Fibroblast of lung (primary cell): ENCODE results near the gene PSMC2. TPM values are rescaled to one million over a fixed set of nuclear protein-coding genes. Genes with fewer than 3 reads are reported as not detected.

Experiments used
- DNase-seq, 2 donors: peaks; one replicate each; pipeline versions ENCODE4 v3.0.0 to v3.0.0-alpha.2; 2010; ENCODE audit warnings: low read depth in 2 of 2
- H2AFZ ChIP-seq: 2 replicates; pipeline ENCODE4 v1.5.1; 2012; ENCODE audit warnings: low read length, control low read depth, inconsistent platforms
- H3K27ac ChIP-seq: 2 replicates; pipeline ENCODE4 v1.5.1; 2011; ENCODE audit warnings: low read length, control low read depth; ENCODE audit not compliant: insufficient read depth
- H3K27me3 ChIP-seq: 2 replicates; pipeline ENCODE4 v1.5.1; 2011; ENCODE audit warnings: mild to moderate bottlenecking, low read length; ENCODE audit not compliant: control insufficient read depth, insufficient read depth
- H3K36me3 ChIP-seq: 2 replicates; pipeline ENCODE4 v1.5.1; 2011; ENCODE audit warnings: low read length; ENCODE audit not compliant: control insufficient read depth, insufficient read depth
- H3K4me1 ChIP-seq: 2 replicates; pipeline ENCODE4 v1.5.1; 2011; ENCODE audit warnings: low read length; ENCODE audit not compliant: control insufficient read depth, insufficient read depth; ENCODE audit errors: extremely low read depth
- H3K4me2 ChIP-seq: 2 replicates; pipeline ENCODE4 v1.5.1; 2011; ENCODE audit warnings: low read length, control low read depth; ENCODE audit not compliant: insufficient read depth; ENCODE audit errors: extremely low read depth
- H3K4me3 ChIP-seq, 4 experiments: fragments of 200-600 bp in 1 of 4; sonication (generic) in 1 of 4; replicated peaks in 1 of 4; 2 replicates each; pipeline ENCODE4 v1.5.1; 2011 to 2016; ENCODE audit warnings: low read length in 4 of 4, low read depth in 3 of 4, mild to moderate bottlenecking in 3 of 4, control low read depth in 2 of 4, inconsistent platforms in 1 of 4, mixed read lengths in 1 of 4; ENCODE audit not compliant: insufficient read depth in 1 of 4; ENCODE audit errors: control extremely low read depth in 1 of 4
- H3K79me2 ChIP-seq: 2 replicates; pipeline ENCODE4 v1.5.1; 2012; ENCODE audit warnings: mild to moderate bottlenecking, low read length, inconsistent platforms; ENCODE audit not compliant: control insufficient read depth, insufficient read depth
- H3K9ac ChIP-seq: 2 replicates; pipeline ENCODE4 v1.5.1; 2011; ENCODE audit warnings: mild to moderate bottlenecking, low read length, control low read depth; ENCODE audit not compliant: insufficient read depth
- H3K9me3 ChIP-seq: 2 replicates; pipeline ENCODE4 v1.5.1; 2012; ENCODE audit warnings: low read depth, low read length; ENCODE audit not compliant: control insufficient read depth, insufficient read depth
- H4K20me1 ChIP-seq: 2 replicates; pipeline ENCODE4 v1.5.1; 2011; ENCODE audit warnings: low read length; ENCODE audit not compliant: control insufficient read depth, insufficient read depth; ENCODE audit errors: extremely low read depth
- CTCF ChIP-seq, 2 donors: IDR thresholded peaks in 1 of 2; conservative IDR thresholded peaks in 1 of 2; 1 replicate in 1 of 2; 2 replicates in 1 of 2; pipeline ENCODE4 v1.5.1; 2011 to 2012; ENCODE audit warnings: low read length in 2 of 2, control low read depth in 1 of 2, inconsistent platforms in 1 of 2, low read depth in 1 of 2, mild to moderate bottlenecking in 1 of 2
- EZH2 ChIP-seq: IDR thresholded peaks from 2 replicates; pipeline ENCODE4 v1.5.1; 2012; ENCODE audit warnings: low read length, control low read depth, mild to moderate bottlenecking; ENCODE audit errors: missing control alignments
- polyA plus RNA-seq, 2 donors: library from polyadenylated mRNA; depleted of rRNA in 1 of 2; stranded (reverse) in 1 of 2; unstranded in 1 of 2; fragments of >200 nt; gene quantifications; 2 replicates each; pipeline ENCODE4 v1.2.1, GENCODE V29; 2011 to 2012; ENCODE audit warnings: missing spikeins in 1 of 2
- total RNA-seq: library from RNA; depleted of rRNA; stranded (reverse); fragments of >200 nt; gene quantifications from 2 replicates; pipeline ENCODE4 v1.2.1, GENCODE V29; 2014

The PSMC2 gene
- total and polyA plus RNA-seq, 2 donors (not counting 1 experiment from before 2014, with no cell fraction given) = 144 to 305 TPM

- Histone ChIP-seq H3K4me3 (no peak overlapping the region), H3K4me2 (peak overlapping the region; percentile 90), H3K4me1 (peaks cover 6% of the 10 kb centered on the region), H3K9me3 (no peaks in the 10 kb centered on the region), H3K9ac (no peak overlapping the region), H4K20me1 (no peaks in the 10 kb centered on the region), H3K79me2 (peaks cover 67% of the 10 kb centered on the region), H3K27me3 (no peaks in the 10 kb centered on the region), H2AFZ (peak overlapping the region; percentile 97), H3K36me3 (peaks cover 3% of the 10 kb centered on the region), H3K27ac (no peak overlapping the region)
- DNase-seq = no peak
- no peak for TF ChIP-seq CTCF (conservative IDR thresholded peaks at IDR 0.05 in 1 of 2, IDR thresholded peaks at IDR 0.05 in 1 of 2; ENCODE audit: low read depth in 1 of 2, low read length in 2 of 2)
- TF ChIP-seq EZH2 = no peak
Measured at GRCh38 chr7:103346396-103346795, 1.0 kb upstream of the PSMC2 start.

GRCh38 chr7:103348452-103348851 lies 1.0 kb downstream of the PSMC2 start:
- Histone ChIP-seq H3K4me1 (peaks cover 3% of the 10 kb centered on the region), H3K27me3 (no peaks in the 10 kb centered on the region), H3K9ac (no peak overlapping the region), H3K4me2 (peak overlapping the region; percentile 90), H4K20me1 (no peaks in the 10 kb centered on the region), H3K27ac (peak overlapping the region; percentile 96), H3K79me2 (peaks cover 70% of the 10 kb centered on the region), H3K9me3 (no peaks in the 10 kb centered on the region), H3K36me3 (peaks cover 2% of the 10 kb centered on the region), H2AFZ (no peak overlapping the region), H3K4me3 (peak overlapping the region; percentile 74 to 99 (median 98))
- TF ChIP-seq CTCF (conservative IDR thresholded peaks at IDR 0.05 in 1 of 2, IDR thresholded peaks at IDR 0.05 in 1 of 2; ENCODE audit: low read depth in 1 of 2, low read length in 2 of 2) = no peak
- TF ChIP-seq EZH2 = no peak
- no peak for DNase-seq

GRCh38 chr7:103348959-103349358 lies 1.5 kb downstream of the PSMC2 start:
- H3K36me3 ChIP-seq = peaks cover 2% of the 10 kb centered on the region
- no peaks in the 10 kb centered on the region for H3K27me3 ChIP-seq
- DNase-seq = no peak
- TF ChIP-seq EZH2 (no peak), CTCF (conservative IDR thresholded peaks at IDR 0.05 in 1 of 2, IDR thresholded peaks at IDR 0.05 in 1 of 2; ENCODE audit: low read depth in 1 of 2, low read length in 2 of 2) (no peak)
- H3K4me3 ChIP-seq = peak overlapping the region; percentile 74 to 99 (median 98)
- peaks cover 66% of the 10 kb centered on the region for H3K79me2 ChIP-seq
- no peak overlapping the region for H3K9ac ChIP-seq
- peaks cover 3% of the 10 kb centered on the region for H3K4me1 ChIP-seq
- no peaks in the 10 kb centered on the region for H3K9me3 ChIP-seq
- H3K4me2 ChIP-seq = peak overlapping the region; percentile 90
- H2AFZ ChIP-seq = no peak overlapping the region
- no peaks in the 10 kb centered on the region for H4K20me1 ChIP-seq
- no peak overlapping the region for H3K27ac ChIP-seq
